Adrenal gland (tissue), 12 donors: Measurements from ENCODE around the gene GGTLC2. TPM values are rescaled to one million over a fixed set of nuclear protein-coding genes. Genes with fewer than 3 reads are reported as not detected.
A peak's percentile ranks its signal among the peaks of the same experiment; 100 is the strongest.
"Not testable (repeated sequence)": the region's sequence is repeated elsewhere in the genome, so short reads cannot be mapped to it uniquely, and the experiment has no call there.

ENCODE experiments used
- DNase-seq, 7 donors: peaks; one replicate each; pipeline ENCODE4 v3.0.0-alpha.2; 2019 to 2020
- H3K27ac ChIP-seq, 5 donors: fragments of 200-600 bp; sonication (generic) in 4 of 5; 1 replicate in 3 of 5; 2 replicates in 2 of 5; pipeline versions ENCODE4 v1.5.1 to v1.8.0; 2016 to 2020; ENCODE audit warnings: mild to moderate bottlenecking in 1 of 5
- H3K27me3 ChIP-seq: fragments of 200-600 bp; 2 replicates; pipeline ENCODE4 v1.8.0; 2021
- H3K36me3 ChIP-seq, 2 donors: fragments of 200-600 bp; replicated peaks in 1 of 2; 1 replicate in 1 of 2; 2 replicates in 1 of 2; pipeline versions ENCODE4 v1.5.1 to v1.8.0; 2018 to 2022
- H3K4me1 ChIP-seq, 2 donors: fragments of 200-600 bp; replicated peaks in 1 of 2; 1 replicate in 1 of 2; 2 replicates in 1 of 2; pipeline versions ENCODE4 v1.5.1 to v1.8.0; 2018 to 2021
- H3K4me3 ChIP-seq, 4 donors: fragments of 200-600 bp; sonication (generic) in 3 of 4; one replicate each; pipeline ENCODE4 v1.5.1; 2016 to 2018
- H3K9me3 ChIP-seq, 3 donors: fragments of 200-600 bp; sonication (generic) in 1 of 3; replicated peaks in 1 of 3; 1 replicate in 2 of 3; 2 replicates in 1 of 3; pipeline versions ENCODE4 v1.5.1 to v1.8.0; 2016 to 2021
- CTCF ChIP-seq, 6 experiments: fragments of 450-650 bp in 4 of 6; fragments of 200-600 bp in 2 of 6; sonication (generic) in 1 of 6; IDR thresholded peaks; 1 replicate in 5 of 6; 2 replicates in 1 of 6; pipeline versions ENCODE4 v1.5.1 to v1.8.0; 2016 to 2021; ENCODE audit warnings: antibody characterized with exemption in 6 of 6, mild to moderate bottlenecking in 2 of 6, moderate library complexity in 1 of 6
- POLR2A ChIP-seq, 2 donors: fragments of 450-650 bp; IDR thresholded peaks; one replicate each; pipeline ENCODE4 v1.6.1; 2017; ENCODE audit warnings: antibody characterized with exemption in 2 of 2, mild to moderate bottlenecking in 2 of 2, moderate library complexity in 1 of 2
- WGBS, 4 donors: extraction: QIAGEN DNeasy Blood & Tissue Kit in 2 of 4; methylation state at CpG; one replicate each; pipeline versions ENCODE4 v1.1.5 to v1.1.7; 2013 to 2017; 5-methylcytosine and 5-hydroxymethylcytosine counted together
- intact Hi-C, 2 donors: fragments of 100-400 bp; cut with DNase I; formaldehyde crosslinking; loops; one replicate each; pipeline versions ENCODE4 v1.14.1 to v1.15.0; 2022 to 2023
- polyA plus RNA-seq, 3 donors: library from polyadenylated mRNA; stranded (reverse); fragments of 200-250 nt in 2 of 3; fragments of 350-450 nt in 1 of 3; fragmentation: Illumina TruSeq in 1 of 3; extraction: RNeasy Lipid Tissue Mini Kit (QIAGEN cat#74804) in 1 of 3; gene quantifications; one replicate each; pipeline ENCODE4 v1.2.3, GENCODE V29; 2013 to 2014
- total RNA-seq, 9 donors: library from RNA; depleted of rRNA in 4 of 9; stranded (reverse); fragments of >200 nt in 4 of 9; fragments of 120-200 nt in 1 of 9; fragmentation: NEBNext Ultra II Directional in 1 of 9; extraction: Animal tissue kit (Norgen Biotek cat#: 25700) in 1 of 9; gene quantifications; one replicate each; pipeline versions ENCODE4 v1.1.0 to v1.2.4, GENCODE V29; 2013 to 2023
- donor health status: healthy with polysubstance abuse.
- donor health status: Bipolar disorder and iron deficiency.
- donor health status: DM: yes; HTN: yes; CAD: no.
- donor health status: DM: no; HTN: no; CAD: no.
- donor health status: DM: no; HTN: no; CAD: no.
- donor health status: DM: yes; HTN: yes; CAD: no.

The GGTLC2 gene
- total and polyA plus RNA-seq, 12 donors = not detected

GRCh38 chr22:22651593-22651992 lies 7.2 kb downstream of the GGTLC2 start:
- peak in 1 of 7 donors; percentile 27 for DNase-seq
- H3K27ac ChIP-seq, H3K36me3 ChIP-seq, H3K4me1 ChIP-seq, intact Hi-C loops, H3K27me3 ChIP-seq, H3K4me3 ChIP-seq, H3K9me3 ChIP-seq: not testable (repeated sequence)
- 20 to 60% (median 41%) methylated on average over 1 to 8 of the region's 10 CpGs for WGBS, 4 donors

GRCh38 chr22:22652102-22652501 lies 7.7 kb downstream of the GGTLC2 start:
- H3K27ac ChIP-seq, H3K4me3 ChIP-seq, H3K4me1 ChIP-seq, H3K9me3 ChIP-seq, intact Hi-C loops, DNase-seq, H3K27me3 ChIP-seq, H3K36me3 ChIP-seq: not testable (repeated sequence)
- WGBS, 4 donors = 38 to 59% (median 52%) methylated on average over 6 to 12 of the region's 12 CpGs; no CpG with 5 or more reads in 1 of the 4 donors

- H3K9me3 ChIP-seq, H3K27me3 ChIP-seq, H3K4me1 ChIP-seq, H3K36me3 ChIP-seq, H3K4me3 ChIP-seq, H3K27ac ChIP-seq, DNase-seq, intact Hi-C loops: not testable (repeated sequence)
- WGBS, 4 donors = 80 to 89% (median 87%) methylated on average over 5 to 6 of the region's 6 CpGs; no CpG with 5 or more reads in 1 of the 4 donors
Observed at GRCh38 chr22:22652573-22652972, 8.2 kb downstream of the GGTLC2 start.

- 39 to 64% (median 44%) methylated on average over 2 to 7 of the region's 13 CpGs for WGBS, 4 donors
- intact Hi-C loops, H3K27me3 ChIP-seq, H3K27ac ChIP-seq, H3K4me1 ChIP-seq, H3K4me3 ChIP-seq, H3K9me3 ChIP-seq, H3K36me3 ChIP-seq, DNase-seq: not testable (repeated sequence)
Observed at GRCh38 chr22:22653677-22654381, 9.4 kb downstream of the GGTLC2 start.

- no peak for DNase-seq
- no peaks in the 10 kb centered on the region for H3K36me3 ChIP-seq
- WGBS, 4 donors = 61 to 87% (median 70%) methylated on average over 8 of the region's 8 CpGs
- intact Hi-C loops = no loop called here
- no peak overlapping the region for H3K27ac ChIP-seq
- no peaks in the 10 kb centered on the region for H3K27me3 ChIP-seq
- H3K4me1 ChIP-seq = no peaks in the 10 kb centered on the region
- no peaks in the 10 kb centered on the region for H3K9me3 ChIP-seq
- TF ChIP-seq CTCF (IDR thresholded peaks at IDR 0.05) = no peak
- no peak for TF ChIP-seq POLR2A (IDR thresholded peaks at IDR 0.05)
- no peak overlapping the region for H3K4me3 ChIP-seq
Observed at GRCh38 chr22:22655452-22656290, 11.3 kb downstream of the GGTLC2 start.

GRCh38 chr22:22657712-22658111 lies 13.3 kb downstream of the GGTLC2 start:
- H3K27me3 ChIP-seq = no peaks in the 10 kb centered on the region
- no peak overlapping the region for H3K4me3 ChIP-seq
- no peaks in the 10 kb centered on the region for H3K4me1 ChIP-seq
- intact Hi-C loops = no loop called here
- H3K9me3 ChIP-seq = no peaks in the 10 kb centered on the region
- TF ChIP-seq POLR2A (IDR thresholded peaks at IDR 0.05) = no peak
- WGBS, 4 donors = 48 to 92% (median 87%) methylated on average over 1 of the region's 1 CpG
- no peak overlapping the region for H3K27ac ChIP-seq
- no peaks in the 10 kb centered on the region for H3K36me3 ChIP-seq
- no peak for DNase-seq
